ENCODE data around the gene CDH15. TPM values are rescaled to one million over a fixed set of nuclear protein-coding genes. Genes with fewer than 3 reads are reported as not detected.

Gene CDH15
- total and polyA plus RNA-seq, 2 of the 13 experiments (the other 11 are each of a cell fraction or from before 2014, with no cell fraction given), result 0.74 to 2.2 TPM

DNA sequence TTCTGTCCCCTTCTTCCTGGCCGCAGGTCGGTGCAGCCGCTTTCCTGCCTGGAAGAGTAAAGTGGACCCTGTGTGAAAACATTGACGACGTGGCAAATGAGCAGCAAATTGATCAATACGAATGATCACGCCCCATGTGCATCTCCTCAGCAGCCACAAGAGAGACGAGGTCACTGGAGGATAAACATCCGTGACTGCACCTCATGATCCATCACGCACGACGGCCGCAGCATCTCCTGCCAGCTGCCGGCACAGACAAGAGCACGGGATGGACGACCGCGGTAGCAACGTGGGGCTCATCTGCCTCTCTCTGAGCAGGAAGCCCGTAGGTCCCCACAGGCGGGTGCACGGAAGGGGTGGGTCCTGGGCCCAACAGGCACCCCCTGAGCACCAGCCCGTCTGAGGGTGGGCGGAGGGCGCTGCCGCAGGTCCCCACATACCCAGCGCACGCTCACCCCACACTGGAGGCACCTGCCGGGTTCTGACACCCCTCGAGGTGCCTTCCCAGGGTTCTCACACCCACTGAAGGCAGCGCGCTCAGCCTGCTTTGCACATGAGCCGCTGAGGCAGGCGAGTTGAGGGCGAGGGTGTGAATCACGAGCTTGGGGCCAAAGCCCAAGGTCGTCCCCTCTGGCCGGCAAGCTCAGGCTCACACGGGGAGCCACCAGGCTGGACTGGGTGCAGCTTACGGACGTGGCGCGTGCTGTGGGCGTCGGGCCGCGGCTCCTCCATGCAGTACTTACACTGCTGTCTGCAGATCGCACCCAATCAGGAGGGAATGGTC lies 12.3 kb upstream of the CDH15 start (continued):
- TF ChIP-seq, protein P1, sequence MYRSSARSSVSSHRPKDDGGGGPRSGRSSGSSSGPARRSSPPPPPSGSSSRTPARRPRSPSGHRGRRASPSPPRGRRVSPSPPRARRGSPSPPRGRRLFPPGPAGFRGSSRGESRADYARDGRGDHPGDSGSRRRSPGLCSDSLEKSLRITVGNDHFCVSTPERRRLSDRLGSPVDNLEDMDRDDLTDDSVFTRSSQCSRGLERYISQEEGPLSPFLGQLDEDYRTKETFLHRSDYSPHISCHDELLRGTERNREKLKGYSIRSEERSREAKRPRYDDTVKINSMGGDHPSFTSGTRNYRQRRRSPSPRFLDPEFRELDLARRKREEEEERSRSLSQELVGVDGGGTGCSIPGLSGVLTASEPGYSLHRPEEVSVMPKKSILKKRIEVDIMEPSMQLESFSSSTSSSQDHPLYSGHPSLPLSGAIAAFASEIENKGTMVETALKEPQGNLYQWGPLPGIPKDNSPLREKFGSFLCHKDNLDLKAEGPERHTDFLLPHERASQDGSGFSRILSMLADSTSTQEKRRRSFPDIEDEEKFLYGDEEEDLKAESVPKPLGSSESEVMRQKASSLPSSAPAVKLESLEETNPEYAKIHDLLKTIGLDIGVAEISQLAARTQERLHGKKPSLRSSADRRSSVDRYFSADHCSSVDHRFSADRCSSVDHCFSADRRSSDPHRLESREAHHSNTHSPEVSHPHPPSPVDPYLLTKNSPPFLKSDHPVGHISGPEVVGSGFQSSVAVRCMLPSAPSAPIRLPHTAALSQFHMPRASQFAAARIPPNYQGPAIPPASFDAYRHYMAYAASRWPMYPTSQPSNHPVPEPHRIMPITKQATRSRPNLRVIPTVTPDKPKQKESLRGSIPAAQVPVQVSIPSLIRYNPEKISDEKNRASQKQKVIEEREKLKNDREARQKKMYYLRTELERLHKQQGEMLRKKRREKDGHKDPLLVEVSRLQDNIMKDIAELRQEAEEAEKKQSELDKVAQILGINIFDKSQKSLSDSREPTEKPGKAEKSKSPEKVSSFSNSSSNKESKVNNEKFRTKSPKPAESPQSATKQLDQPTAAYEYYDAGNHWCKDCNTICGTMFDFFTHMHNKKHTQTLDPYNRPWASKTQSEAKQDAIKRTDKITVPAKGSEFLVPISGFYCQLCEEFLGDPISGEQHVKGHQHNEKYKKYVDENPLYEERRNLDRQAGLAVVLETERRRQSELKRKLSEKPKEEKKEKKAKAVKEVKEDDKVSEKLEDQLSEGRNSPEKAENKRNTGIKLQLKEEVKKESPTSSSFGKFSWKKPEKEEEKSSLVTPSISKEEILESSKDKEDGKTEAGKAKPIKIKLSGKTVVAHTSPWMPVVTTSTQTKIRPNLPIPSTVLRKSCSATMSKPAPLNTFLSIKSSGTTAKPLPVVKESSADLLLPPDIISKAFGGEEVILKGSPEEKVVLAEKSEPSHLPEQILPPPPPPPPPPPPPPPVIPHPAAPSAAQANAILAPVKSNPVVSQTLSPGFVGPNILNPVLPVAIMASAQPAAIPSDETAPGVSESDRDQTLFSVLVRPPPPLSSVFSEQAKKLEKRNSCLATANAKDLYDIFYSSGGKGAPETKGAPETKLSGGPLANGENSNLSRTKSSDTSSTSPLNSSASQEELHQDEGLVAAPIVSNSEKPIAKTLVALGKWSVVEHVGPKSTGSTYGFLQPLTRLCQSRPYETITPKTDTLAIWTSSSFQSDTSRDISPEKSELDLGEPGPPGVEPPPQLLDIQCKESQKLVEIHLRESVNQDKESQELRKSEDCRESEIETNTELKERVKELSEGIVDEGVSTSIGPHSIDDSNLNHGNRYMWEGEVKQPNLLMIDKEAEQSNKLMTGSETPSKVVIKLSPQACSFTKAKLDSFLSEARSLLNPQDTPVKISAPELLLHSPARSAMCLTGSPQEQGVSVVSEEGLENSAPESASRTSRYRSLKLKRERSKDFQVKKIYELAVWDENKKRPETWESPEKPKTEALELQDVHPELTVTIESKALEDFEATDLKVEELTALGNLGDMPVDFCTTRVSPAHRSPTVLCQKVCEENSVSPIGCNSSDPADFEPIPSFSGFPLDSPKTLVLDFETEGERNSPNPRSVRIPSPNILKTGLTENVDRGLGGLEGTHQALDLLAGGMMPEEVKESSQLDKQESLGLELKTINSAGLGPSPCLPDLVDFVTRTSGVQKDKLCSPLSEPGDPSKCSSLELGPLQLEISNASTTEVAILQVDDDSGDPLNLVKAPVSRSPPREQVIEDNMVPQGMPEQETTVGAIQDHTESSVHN (CRISPR knock-in tag; IDR thresholded peaks at IDR 0.05), result peak; percentile 84; the same call in 1 of the 2 replicates
- TF ChIP-seq ZNF660 (CRISPR knock-in tag; IDR thresholded peaks at IDR 0.05; ENCODE audit: borderline replicate concordance, low read depth), result no peak; the same call in 1 of the 2 replicates
- TF ChIP-seq, protein P2, sequence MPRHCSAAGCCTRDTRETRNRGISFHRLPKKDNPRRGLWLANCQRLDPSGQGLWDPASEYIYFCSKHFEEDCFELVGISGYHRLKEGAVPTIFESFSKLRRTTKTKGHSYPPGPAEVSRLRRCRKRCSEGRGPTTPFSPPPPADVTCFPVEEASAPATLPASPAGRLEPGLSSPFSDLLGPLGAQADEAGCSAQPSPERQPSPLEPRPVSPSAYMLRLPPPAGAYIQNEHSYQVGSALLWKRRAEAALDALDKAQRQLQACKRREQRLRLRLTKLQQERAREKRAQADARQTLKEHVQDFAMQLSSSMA (CRISPR knock-in tag; IDR thresholded peaks at IDR 0.05), result peak; percentile 87; the same call in 1 of the 2 replicates
- peak; percentile 68; the same call in 1 of the 2 replicates for TF ChIP-seq ZNF614 (CRISPR knock-in tag; IDR thresholded peaks at IDR 0.05; ENCODE audit: borderline replicate concordance)
- no peak for TF ChIP-seq SMAD1 (CRISPR knock-in tag; IDR thresholded peaks at IDR 0.05; ENCODE audit: borderline replicate concordance, low read depth)
- peak; percentile 70; the same call in 1 of the 2 replicates for TF ChIP-seq ZNF776 (CRISPR knock-in tag; IDR thresholded peaks at IDR 0.05)
- TF ChIP-seq RFXANK (CRISPR knock-in tag; IDR thresholded peaks at IDR 0.05), result no peak
- peak; percentile 32 for TF ChIP-seq SKI (IDR thresholded peaks at IDR 0.05; ENCODE audit: partially characterized antibody)
- TF ChIP-seq ARNT (IDR thresholded peaks at IDR 0.05), result no peak
- no peak for TF ChIP-seq KDM1A (CRISPR knock-in tag; IDR thresholded peaks at IDR 0.05)
- TF ChIP-seq, protein P3, sequence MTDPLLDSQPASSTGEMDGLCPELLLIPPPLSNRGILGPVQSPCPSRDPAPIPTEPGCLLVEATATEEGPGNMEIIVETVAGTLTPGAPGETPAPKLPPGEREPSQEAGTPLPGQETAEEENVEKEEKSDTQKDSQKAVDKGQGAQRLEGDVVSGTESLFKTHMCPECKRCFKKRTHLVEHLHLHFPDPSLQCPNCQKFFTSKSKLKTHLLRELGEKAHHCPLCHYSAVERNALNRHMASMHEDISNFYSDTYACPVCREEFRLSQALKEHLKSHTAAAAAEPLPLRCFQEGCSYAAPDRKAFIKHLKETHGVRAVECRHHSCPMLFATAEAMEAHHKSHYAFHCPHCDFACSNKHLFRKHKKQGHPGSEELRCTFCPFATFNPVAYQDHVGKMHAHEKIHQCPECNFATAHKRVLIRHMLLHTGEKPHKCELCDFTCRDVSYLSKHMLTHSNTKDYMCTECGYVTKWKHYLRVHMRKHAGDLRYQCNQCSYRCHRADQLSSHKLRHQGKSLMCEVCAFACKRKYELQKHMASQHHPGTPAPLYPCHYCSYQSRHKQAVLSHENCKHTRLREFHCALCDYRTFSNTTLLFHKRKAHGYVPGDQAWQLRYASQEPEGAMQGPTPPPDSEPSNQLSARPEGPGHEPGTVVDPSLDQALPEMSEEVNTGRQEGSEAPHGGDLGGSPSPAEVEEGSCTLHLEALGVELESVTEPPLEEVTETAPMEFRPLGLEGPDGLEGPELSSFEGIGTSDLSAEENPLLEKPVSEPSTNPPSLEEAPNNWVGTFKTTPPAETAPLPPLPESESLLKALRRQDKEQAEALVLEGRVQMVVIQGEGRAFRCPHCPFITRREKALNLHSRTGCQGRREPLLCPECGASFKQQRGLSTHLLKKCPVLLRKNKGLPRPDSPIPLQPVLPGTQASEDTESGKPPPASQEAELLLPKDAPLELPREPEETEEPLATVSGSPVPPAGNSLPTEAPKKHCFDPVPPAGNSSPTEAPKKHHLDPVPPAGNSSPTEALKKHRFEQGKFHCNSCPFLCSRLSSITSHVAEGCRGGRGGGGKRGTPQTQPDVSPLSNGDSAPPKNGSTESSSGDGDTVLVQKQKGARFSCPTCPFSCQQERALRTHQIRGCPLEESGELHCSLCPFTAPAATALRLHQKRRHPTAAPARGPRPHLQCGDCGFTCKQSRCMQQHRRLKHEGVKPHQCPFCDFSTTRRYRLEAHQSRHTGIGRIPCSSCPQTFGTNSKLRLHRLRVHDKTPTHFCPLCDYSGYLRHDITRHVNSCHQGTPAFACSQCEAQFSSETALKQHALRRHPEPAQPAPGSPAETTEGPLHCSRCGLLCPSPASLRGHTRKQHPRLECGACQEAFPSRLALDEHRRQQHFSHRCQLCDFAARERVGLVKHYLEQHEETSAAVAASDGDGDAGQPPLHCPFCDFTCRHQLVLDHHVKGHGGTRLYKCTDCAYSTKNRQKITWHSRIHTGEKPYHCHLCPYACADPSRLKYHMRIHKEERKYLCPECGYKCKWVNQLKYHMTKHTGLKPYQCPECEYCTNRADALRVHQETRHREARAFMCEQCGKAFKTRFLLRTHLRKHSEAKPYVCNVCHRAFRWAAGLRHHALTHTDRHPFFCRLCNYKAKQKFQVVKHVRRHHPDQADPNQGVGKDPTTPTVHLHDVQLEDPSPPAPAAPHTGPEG (CRISPR knock-in tag; IDR thresholded peaks at IDR 0.05), result no peak
- no peak for TF ChIP-seq ZNF20 (CRISPR knock-in tag; IDR thresholded peaks at IDR 0.05)
- no peak; the same call in 1 of the 2 replicates for TF ChIP-seq ZNF333 (CRISPR knock-in tag; IDR thresholded peaks at IDR 0.05; ENCODE audit: borderline replicate concordance)
- peak; percentile 49; the same call in 1 of the 2 replicates for TF ChIP-seq RAD21 (CRISPR knock-in tag; IDR thresholded peaks at IDR 0.05)
